CD1c-positive myeloid dendritic cell (primary cell): ENCODE measurements around the gene HAO1.

ENCODE experiments used
- DNase-seq: peaks from one replicate; pipeline ENCODE4 v3.0.0-alpha.2; 2016; ENCODE audit errors: extremely low spot score

The HAO1 gene

GRCh38 chr20:7926767-7927166, 13.5 kb downstream of the HAO1 start:
- no peak for DNase-seq

DNA sequence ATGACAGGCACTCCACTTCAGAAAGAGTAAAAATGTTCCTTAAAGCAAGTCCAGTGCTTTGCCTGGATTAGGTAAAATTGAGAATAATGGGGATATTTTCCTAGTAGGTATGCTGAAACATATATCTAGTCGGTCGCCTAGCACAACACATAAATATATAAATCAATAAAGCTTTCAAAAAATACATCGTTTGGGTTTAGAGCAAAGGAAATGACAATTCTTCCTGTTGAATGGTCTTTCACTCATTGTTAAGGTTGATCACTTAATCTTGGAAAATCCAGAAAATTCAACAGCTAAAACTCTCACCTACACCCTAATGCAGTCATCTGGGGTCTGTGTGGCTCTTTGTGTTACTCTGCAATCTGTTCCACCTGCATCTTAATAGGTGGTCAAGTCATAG, 13.9 kb downstream of the HAO1 start:
- DNase-seq = no peak

- DNase-seq = peak; percentile 2
Observed at GRCh38 chr20:7924692-7925091, 15.6 kb downstream of the HAO1 start.

DNA sequence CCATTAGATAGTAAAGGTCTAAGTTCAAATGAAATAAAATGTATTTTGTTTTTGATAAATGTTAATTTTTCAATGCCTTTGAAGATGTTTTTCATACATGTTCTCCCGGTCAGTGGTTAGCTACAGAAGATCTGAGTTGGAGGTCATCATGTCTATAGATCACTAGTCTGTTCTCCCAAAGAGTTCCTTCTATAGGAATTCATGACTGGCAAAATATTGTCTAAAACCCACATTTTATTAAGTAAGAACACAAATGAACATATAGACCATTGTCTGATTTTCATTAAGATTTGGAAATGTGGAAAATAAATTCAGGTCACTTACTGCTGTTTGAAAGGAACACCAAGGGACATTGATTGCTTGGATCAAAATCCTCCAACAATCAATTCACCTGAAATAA, 23.6 kb downstream of the HAO1 start:
- no peak for DNase-seq

GRCh38 chr20:7912551-7912950, 27.7 kb downstream of the HAO1 start:
- DNase-seq = no peak

- DNase-seq = no peak
Observed at GRCh38 chr20:7911586-7912330, 28.5 kb downstream of the HAO1 start.

- DNase-seq = no peak
Observed at GRCh38 chr20:7908905-7909304, 31.4 kb downstream of the HAO1 start.

GRCh38 chr20:7903429-7903828, 36.8 kb downstream of the HAO1 start:
- no peak for DNase-seq

DNA sequence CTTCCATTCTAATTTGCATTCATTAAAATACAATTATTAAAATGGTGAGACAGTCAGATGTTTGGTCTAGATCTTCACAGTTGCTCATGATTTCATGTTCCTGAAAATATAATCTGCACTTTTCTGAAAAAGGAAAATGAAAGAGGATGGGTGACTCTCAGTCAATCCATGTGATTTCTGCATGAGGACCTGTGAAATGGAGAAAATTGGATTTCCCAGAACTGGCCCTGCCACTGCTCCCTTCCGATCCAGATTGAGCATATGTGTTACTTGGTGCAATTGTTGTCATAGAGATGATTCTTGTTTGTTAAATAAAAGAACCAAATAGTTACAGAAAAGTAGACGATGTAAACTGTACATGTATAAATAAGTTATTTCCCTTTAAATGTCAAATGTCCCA, 37.4 kb downstream of the HAO1 start:
- no peak for DNase-seq

DNA sequence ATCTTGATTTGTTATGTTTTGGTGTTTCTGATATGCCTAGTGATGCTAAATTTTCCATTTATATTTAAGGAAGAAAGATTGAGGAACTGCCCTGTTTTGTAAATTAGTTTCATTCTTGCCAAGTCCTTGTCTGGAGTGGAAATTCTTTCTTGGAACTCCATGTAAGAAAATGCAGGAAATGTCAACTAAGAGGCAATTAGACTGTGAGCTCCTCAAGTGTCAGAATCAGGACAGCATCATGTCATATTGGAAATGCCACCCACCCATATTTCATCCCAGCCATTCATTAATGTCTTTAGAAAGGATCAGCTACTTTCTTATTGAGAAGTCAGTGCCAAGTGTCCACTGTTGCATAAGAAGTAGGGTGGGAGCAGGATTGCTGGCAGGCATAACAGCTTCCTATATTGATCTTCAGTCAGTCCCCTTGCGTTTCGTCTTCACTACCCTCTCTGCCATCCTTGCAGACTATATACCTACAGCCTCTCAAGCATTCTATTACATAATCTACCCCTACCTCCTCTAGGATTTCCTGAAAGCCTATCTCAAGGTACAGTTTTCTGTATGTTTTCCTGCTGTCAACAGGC, 42.4 kb downstream of the HAO1 start:
- peak; percentile 61 for DNase-seq

GRCh38 chr20:7893014-7893730, 47.1 kb downstream of the HAO1 start:
- DNase-seq = no peak

DNA sequence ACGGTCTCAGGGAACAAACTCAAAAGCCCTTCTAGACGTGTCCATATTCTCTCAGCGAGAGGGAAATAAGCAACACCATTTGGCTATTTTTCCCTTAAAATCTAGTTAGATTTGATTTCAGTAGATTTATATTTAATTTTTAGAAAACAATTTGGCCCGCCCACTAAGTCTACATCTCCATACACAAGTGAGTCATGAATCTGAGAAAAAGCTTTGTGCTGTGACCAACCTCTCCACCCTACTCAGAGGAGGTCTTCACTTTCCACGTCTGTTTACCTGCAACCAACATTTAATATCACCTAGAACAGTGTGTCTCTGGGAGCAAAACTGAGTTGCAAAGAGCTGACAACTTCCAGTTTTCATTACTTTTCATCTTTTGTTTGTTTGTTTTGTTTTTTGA, 48.6 kb downstream of the HAO1 start:
- DNase-seq = no peak

DNA sequence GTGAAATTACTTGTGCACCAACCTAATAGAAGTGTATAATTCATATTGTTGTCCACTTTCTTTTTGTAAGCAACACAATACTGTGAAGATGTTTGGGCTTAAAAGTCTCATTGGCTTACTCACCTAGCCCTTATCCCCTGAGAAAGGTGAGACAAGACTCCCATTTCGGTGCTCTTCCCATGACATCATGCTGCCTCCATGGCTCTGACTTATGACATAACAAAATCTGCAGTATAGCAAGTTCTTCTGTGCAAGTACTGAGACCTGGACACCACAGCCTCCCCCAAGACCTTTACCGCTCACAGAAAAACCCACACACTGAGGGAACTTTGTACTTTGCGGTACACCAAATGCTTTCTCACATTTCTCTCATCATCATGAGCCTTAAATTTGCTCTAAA, 50.5 kb downstream of the HAO1 start:
- no peak for DNase-seq

DNA sequence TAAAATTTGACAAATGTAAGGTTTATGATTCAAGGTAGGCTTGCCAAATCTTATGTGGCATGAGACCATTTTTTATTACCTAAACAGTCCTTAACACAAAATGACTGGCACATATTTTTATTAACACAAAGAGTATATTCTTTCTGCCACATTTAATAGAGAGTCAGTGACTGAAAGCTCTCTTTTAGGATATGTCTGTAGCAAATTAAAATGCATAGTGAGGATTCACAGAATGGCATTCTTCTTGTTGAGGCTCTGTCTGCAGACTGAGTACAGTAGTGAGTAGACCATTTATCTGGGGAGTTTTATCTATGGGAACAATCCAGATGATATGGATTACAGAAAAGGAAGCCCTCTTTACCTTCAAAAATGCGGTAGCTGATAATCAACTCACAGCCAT, 56.5 kb downstream of the HAO1 start:
- DNase-seq = no peak

DNA sequence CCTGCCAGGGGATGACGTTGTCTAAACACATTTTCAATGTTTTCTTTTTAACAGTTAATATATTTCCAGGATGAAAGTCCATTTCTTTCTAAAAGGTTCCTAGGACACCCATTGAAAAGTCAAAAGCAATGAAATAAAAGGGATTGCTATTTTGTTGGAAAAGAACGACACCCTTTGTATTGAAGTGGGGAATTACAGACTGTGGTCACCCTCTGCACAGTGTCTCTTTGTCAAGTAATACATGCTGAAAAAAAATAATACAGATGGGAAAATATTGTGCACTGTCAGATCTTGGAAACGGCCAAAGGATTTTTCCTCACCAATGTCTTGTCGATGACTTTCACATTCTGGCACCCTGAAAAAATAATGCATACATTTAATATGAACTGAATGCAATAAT, 56.9 kb downstream of the HAO1 start:
- no peak for DNase-seq

DNA sequence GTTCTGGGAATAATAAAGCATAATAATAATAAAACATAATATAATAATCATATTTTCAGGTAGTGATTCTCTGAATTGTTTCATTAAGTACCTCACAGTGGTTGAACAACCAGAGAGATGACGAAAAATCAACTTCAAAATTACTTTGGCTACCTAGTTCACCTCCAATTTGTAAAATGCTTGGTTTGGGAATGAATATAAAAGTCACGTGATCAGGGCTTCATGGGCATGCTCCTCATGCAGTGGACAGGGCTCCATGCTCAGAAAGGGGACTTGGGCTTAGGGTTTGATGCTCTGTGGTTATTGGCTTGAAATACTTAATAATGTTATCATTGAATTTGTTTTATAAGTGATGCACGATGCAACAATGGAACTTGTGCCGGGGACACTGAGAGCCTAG, 58.2 kb downstream of the HAO1 start:
- no peak for DNase-seq

- DNase-seq = no peak
Observed at GRCh38 chr20:7881551-7881950, 58.7 kb downstream of the HAO1 start.

- no peak for DNase-seq
Observed at GRCh38 chr20:7879883-7880282, 60.4 kb downstream of the HAO1 start.

DNA sequence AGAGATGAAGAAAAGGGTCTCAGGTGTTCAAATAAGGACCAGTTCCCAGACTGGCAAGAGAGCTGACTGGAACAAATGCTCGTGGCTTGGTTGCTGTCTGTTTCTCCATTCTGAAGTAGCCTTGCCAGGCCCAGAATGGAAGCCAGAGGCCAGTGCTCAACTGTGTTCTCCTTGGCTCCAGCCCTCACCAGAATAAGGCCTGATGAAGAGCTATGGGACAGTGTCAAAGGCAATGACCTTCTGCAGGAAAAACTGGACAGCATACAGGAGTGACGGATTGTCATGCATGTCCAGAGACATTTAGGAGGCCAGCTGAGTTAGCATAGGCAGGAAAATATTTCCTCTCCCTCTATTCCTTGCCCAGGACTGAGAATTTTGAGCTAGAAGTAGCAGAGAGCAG, 72.2 kb downstream of the HAO1 start:
- no peak for DNase-seq

GRCh38 chr20:7866285-7866684, 74.0 kb downstream of the HAO1 start:
- DNase-seq = no peak

DNA sequence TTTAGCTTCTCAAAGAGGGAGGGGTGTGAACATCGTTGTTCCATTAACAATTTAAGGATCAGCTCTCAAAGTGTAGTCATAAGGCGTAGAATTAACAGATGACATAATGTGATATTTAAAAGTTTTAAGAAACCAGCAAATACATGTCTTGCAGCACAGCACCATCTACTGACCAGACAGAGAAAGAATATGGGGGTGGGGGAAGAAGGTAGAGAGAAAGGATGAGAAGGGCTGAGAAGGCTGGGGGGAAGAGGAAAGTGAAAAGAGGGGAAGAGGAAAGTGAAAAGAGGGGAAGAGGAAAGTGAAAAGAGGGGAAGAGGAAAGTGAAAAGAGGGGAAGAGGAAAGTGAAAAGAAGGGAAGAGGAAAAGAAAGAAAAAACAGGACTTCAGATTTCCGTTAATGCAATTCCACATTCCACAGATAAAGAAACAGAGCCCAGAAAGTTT, 80.9 kb downstream of the HAO1 start:
- DNase-seq = no peak

DNA sequence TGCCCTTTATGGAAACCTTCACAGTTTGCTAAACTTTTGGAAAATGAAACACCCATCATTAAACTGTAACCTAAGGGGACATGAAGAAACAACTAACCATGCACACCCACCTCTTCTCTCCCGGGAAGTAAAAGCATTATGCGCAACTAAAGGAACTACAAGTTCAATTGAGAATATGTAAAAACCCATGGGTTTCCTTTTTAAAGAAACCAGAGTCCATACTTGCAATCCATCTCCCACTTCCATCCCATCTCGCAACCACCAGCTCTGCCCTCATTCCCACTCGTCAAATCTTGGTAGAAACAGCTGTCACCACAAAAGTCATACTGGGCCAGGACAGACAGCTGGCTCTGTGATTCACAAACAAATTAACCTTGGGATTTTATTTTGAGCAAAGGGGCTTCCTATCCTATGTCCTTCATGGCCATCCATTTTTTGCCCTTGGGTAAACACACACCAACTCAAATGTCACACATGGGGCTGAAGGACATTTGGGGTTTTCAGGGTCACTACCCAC, 81.5 kb downstream of the HAO1 start:
- DNase-seq = no peak

DNA sequence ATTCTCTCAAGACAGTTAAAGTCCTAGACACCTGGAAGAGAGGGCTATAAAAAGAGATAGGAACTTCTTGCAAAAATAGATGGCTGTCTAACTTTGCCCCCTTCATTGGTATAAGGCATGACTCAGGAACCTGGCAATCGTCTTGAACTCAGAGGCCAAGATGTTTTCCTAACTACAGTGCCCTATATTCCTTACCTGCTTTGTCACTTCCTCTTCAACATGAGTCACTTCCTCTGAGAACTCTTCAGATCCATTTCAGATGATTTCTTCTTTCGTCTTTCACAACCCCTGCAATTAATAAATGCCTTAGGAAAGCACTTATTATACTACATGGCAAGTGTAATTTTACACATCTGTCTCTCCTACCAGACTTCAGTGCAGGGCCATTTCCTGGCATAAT, 83.5 kb downstream of the HAO1 start:
- DNase-seq = no peak
